SH-SY5Y (cell line): ENCODE results near the gene GTPBP3.

Source experiments
- GATA2 ChIP-seq: IDR thresholded peaks from 2 replicates; pipeline ENCODE4 v1.6.1; 2011; ENCODE audit warnings: mild to moderate bottlenecking, low read depth, low read length
- GATA3 ChIP-seq: IDR thresholded peaks from 2 replicates; pipeline ENCODE4 v1.6.1; 2011; ENCODE audit warnings: low read depth, mild to moderate bottlenecking, low read length, moderate library complexity

GRCh38 chr19:17335575-17335974, 1.8 kb upstream of the GTPBP3 start:
- TF ChIP-seq GATA2 (no peak), GATA3 (no peak)
